Fibroblast of lung (primary cell): Measurements from ENCODE around the gene SLIT1.

ENCODE experiments used
- CTCF ChIP-seq, 2 donors: IDR thresholded peaks in 1 of 2; conservative IDR thresholded peaks in 1 of 2; 1 replicate in 1 of 2; 2 replicates in 1 of 2; pipeline ENCODE4 v1.5.1; 2011 to 2012; ENCODE audit warnings: low read length in 2 of 2, control low read depth in 1 of 2, inconsistent platforms in 1 of 2, low read depth in 1 of 2, mild to moderate bottlenecking in 1 of 2
- EZH2 ChIP-seq: IDR thresholded peaks from 2 replicates; pipeline ENCODE4 v1.5.1; 2012; ENCODE audit warnings: low read length, control low read depth, mild to moderate bottlenecking; ENCODE audit errors: missing control alignments

- TF ChIP-seq CTCF (conservative IDR thresholded peaks at IDR 0.05 in 1 of 2, IDR thresholded peaks at IDR 0.05 in 1 of 2; ENCODE audit: low read depth in 1 of 2, low read length in 2 of 2), result no peak
- no peak for TF ChIP-seq EZH2
Measured at GRCh38 chr10:97089209-97089870, 96.4 kb downstream of the SLIT1 start.
